B cell (primary cell): ENCODE data around the gene B4GALT4. TPM values are rescaled to one million over a fixed set of nuclear protein-coding genes. Genes with fewer than 3 reads are reported as not detected.
"Not testable (repeated sequence)": the region's sequence is repeated elsewhere in the genome, so short reads cannot be mapped to it uniquely, and the experiment has no call there.

Experiments
- ATAC-seq: fragments of 200-7000 bp; cut with Tn5 transposase; one replicate; pipeline ENCODE4 v1.10.0; 2021; ENCODE audit warnings: low read depth, mild to moderate bottlenecking, moderate number of reproducible peaks, moderate library complexity
- CTCF ChIA-PET: fragments of 350-600 bp; sonication (Branson Sonifier 250); formaldehyde crosslinking; loops from one replicate; lab custom pipeline; 2021; ENCODE audit warnings: antibody characterized with exemption, inconsistent platforms; lab: Charles Lee
- POLR2A ChIA-PET: fragments of 350-600 bp; sonication (Branson Sonifier 250); formaldehyde crosslinking; loops from one replicate; lab custom pipeline; 2021; ENCODE audit warnings: antibody characterized with exemption; lab: Charles Lee
- DNase-seq: peaks from one replicate; pipeline ENCODE4 v3.0.0; 2013
- H2AFZ ChIP-seq: 2 replicates; pipeline ENCODE4 v1.6.1; 2012; ENCODE audit warnings: mild to moderate bottlenecking, low read depth, low read length; ENCODE audit not compliant: insufficient read depth, poor library complexity, severe bottlenecking
- H3K27ac ChIP-seq, 2 donors: 1 replicate in 1 of 2; 2 replicates in 1 of 2; pipeline ENCODE4 v1.5.1; 2012 to 2013; ENCODE audit warnings: low read length in 2 of 2, mild to moderate bottlenecking in 2 of 2, moderate library complexity in 1 of 2
- H3K27me3 ChIP-seq, 4 experiments: fragments of 200-600 bp in 1 of 4; sonication (generic) in 1 of 4; replicated peaks in 1 of 4; 1 replicate in 2 of 4; 2 replicates in 2 of 4; pipeline versions ENCODE4 v1.6.1 to v1.7.0; 2013 to 2016; ENCODE audit warnings: low read length in 3 of 4, mild to moderate bottlenecking in 2 of 4, mixed read lengths in 1 of 4, moderate library complexity in 1 of 4; ENCODE audit not compliant: insufficient read depth in 4 of 4, control insufficient read depth in 3 of 4; ENCODE audit errors: control extremely low read depth in 1 of 4
- H3K36me3 ChIP-seq, 2 experiments: replicated peaks in 1 of 2; 1 replicate in 1 of 2; 2 replicates in 1 of 2; pipeline versions ENCODE4 v1.6.1 to v1.7.1; 2013; ENCODE audit warnings: low read length in 1 of 2; ENCODE audit not compliant: insufficient read depth in 2 of 2, control insufficient read depth in 1 of 2; ENCODE audit errors: control extremely low read depth in 1 of 2, extremely low read depth in 1 of 2
- H3K4me1 ChIP-seq, 2 donors: fragments of 200-600 bp in 1 of 2; sonication (generic) in 1 of 2; 1 replicate in 1 of 2; 2 replicates in 1 of 2; pipeline versions ENCODE4 v1.5.1 to v1.6.1; 2013 to 2017; ENCODE audit warnings: low read length in 2 of 2; ENCODE audit not compliant: control insufficient read depth in 2 of 2, insufficient read depth in 2 of 2
- H3K4me2 ChIP-seq: replicated peaks from 2 replicates; pipeline ENCODE3; 2012; ENCODE audit warnings: mild to moderate bottlenecking, low read depth, low read length; ENCODE audit not compliant: poor library complexity, severe bottlenecking
- H3K4me3 ChIP-seq, 5 experiments: fragments of 200-600 bp in 1 of 5; sonication (generic) in 1 of 5; 1 replicate in 3 of 5; 2 replicates in 2 of 5; pipeline versions ENCODE4 v1.5.1 to v1.7.0; 2011 to 2016; ENCODE audit warnings: low read length in 4 of 5, mild to moderate bottlenecking in 4 of 5, low read depth in 2 of 5, control low read depth in 1 of 5, moderate library complexity in 1 of 5; ENCODE audit not compliant: insufficient read depth in 1 of 5; ENCODE audit errors: control extremely low read depth in 1 of 5, extremely low read depth in 1 of 5
- H3K79me2 ChIP-seq: fragments of 200-600 bp; sonication (generic); one replicate; pipeline ENCODE4 v1.6.0; 2016; ENCODE audit warnings: low read length; ENCODE audit not compliant: control insufficient read depth, insufficient read depth
- H3K9ac ChIP-seq: fragments of 200-600 bp; sonication (generic); 2 replicates; pipeline ENCODE4 v1.6.1; 2017; ENCODE audit warnings: mild to moderate bottlenecking, low read length, moderate library complexity
- H3K9me3 ChIP-seq, 3 donors: one replicate each; pipeline versions ENCODE4 v1.6.1 to v1.7.1; 2013; ENCODE audit warnings: low read length in 2 of 3; ENCODE audit not compliant: control insufficient read depth in 2 of 3, insufficient read depth in 1 of 3; ENCODE audit errors: control extremely low read depth in 1 of 3
- H4K20me1 ChIP-seq: 2 replicates; pipeline ENCODE4 v1.6.0; 2012; ENCODE audit warnings: mild to moderate bottlenecking, low read length; ENCODE audit not compliant: insufficient read depth, control insufficient read depth, poor library complexity, severe bottlenecking
- H3K27ac Mint-ChIP-seq: one replicate; pipeline ENCODE4 v1.8.0; 2021; ENCODE audit warnings: mixed read lengths
- H3K27me3 Mint-ChIP-seq: one replicate; pipeline ENCODE4 v1.8.0; 2021; ENCODE audit warnings: mixed read lengths
- H3K4me1 Mint-ChIP-seq: one replicate; pipeline ENCODE4 v1.8.0; 2021; ENCODE audit warnings: mixed read lengths
- H3K4me3 Mint-ChIP-seq: one replicate; pipeline ENCODE4 v1.8.0; 2021; ENCODE audit warnings: mixed read lengths
- H3K9me3 Mint-ChIP-seq: one replicate; pipeline ENCODE4 v1.8.0; 2022; ENCODE audit warnings: mixed read lengths; ENCODE audit not compliant: insufficient read depth
- WGBS: methylation state at CpG from one replicate; pipeline ENCODE4 v1.1.5; 2013; ENCODE audit warnings: missing lambda C conversion rate; ENCODE audit not compliant: insufficient coverage; 5-methylcytosine and 5-hydroxymethylcytosine counted together
- intact Hi-C: fragments of 100-400 bp; cut with micrococcal nuclease; formaldehyde crosslinking; loops from one replicate; pipeline ENCODE4 v1.10.0; 2022
- polyA plus RNA-seq: library from polyadenylated mRNA; depleted of rRNA; stranded (reverse); fragments of >200 nt; gene quantifications from 2 replicates; pipeline ENCODE4 v1.2.3, GENCODE V29; 2012
- total RNA-seq, 2 donors: library from RNA; stranded (reverse); fragments of 120-200 nt in 1 of 2; gene quantifications; 1 replicate in 1 of 2; 2 replicates in 1 of 2; pipeline versions ENCODE4 v1.2.3 to v1.2.4, GENCODE V29; 2013 to 2022
- TF ChIP-seq, protein P1 (sequence below): fragments of 200-600 bp; IDR thresholded peaks from one replicate; pipeline ENCODE4 v1.8.0; 2022; ENCODE audit warnings: antibody characterized with exemption, mild to moderate bottlenecking

Gene B4GALT4
- total and polyA plus RNA-seq, 2 donors (not counting 1 experiment from before 2014, with no cell fraction given): 7.1 to 21.9 TPM

DNA sequence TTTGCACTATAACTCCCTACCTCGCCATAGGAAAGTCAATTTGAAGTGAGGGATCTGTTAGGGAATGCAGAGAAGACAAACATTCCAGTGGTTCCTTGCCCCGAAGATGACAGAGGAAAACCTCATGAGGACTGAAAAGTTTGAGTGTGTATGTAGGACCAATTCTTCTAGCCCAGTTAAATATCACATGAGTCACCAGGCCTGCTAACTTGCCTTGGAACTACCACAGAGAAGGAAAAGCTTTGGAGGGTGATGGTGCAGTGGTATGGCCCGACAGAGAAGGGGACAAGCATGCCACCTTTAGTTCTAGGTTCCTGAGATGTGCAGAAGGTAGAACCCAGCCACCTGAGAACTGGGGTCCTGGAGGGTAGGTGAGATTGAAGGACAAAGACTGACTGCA is 69.9 kb downstream of the B4GALT4 start:
- no peaks in the 10 kb centered on the region for H3K4me1 ChIP-seq
- POLR2A ChIA-PET: no interaction called here
- no peak overlapping the region for H3K9ac ChIP-seq
- H3K79me2 ChIP-seq: no peaks in the 10 kb centered on the region
- H3K9me3 ChIP-seq: no peaks in the 10 kb centered on the region
- TF ChIP-seq, protein P1, sequence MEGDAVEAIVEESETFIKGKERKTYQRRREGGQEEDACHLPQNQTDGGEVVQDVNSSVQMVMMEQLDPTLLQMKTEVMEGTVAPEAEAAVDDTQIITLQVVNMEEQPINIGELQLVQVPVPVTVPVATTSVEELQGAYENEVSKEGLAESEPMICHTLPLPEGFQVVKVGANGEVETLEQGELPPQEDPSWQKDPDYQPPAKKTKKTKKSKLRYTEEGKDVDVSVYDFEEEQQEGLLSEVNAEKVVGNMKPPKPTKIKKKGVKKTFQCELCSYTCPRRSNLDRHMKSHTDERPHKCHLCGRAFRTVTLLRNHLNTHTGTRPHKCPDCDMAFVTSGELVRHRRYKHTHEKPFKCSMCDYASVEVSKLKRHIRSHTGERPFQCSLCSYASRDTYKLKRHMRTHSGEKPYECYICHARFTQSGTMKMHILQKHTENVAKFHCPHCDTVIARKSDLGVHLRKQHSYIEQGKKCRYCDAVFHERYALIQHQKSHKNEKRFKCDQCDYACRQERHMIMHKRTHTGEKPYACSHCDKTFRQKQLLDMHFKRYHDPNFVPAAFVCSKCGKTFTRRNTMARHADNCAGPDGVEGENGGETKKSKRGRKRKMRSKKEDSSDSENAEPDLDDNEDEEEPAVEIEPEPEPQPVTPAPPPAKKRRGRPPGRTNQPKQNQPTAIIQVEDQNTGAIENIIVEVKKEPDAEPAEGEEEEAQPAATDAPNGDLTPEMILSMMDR: no peak
- Mint-ChIP-seq H3K9me3 (no peaks in the 10 kb centered on the region), H3K4me3 (no peak overlapping the region), H3K27ac (no peak overlapping the region), H3K4me1 (no peaks in the 10 kb centered on the region), H3K27me3 (peaks cover 12% of the 10 kb centered on the region)
- no peak overlapping the region for H3K4me2 ChIP-seq
- 91% methylated on average over 1 of the region's 3 CpGs for WGBS
- no peak for ATAC-seq
- CTCF ChIA-PET: no interaction called here
- no peaks in the 10 kb centered on the region for H3K27me3 ChIP-seq
- no peaks in the 10 kb centered on the region for H4K20me1 ChIP-seq
- intact Hi-C loops: no loop called here
- H3K4me3 ChIP-seq: no peak overlapping the region
- DNase-seq: no peak
- no peak overlapping the region for H2AFZ ChIP-seq
- no peak overlapping the region for H3K27ac ChIP-seq
- H3K36me3 ChIP-seq: no peaks in the 10 kb centered on the region

DNA sequence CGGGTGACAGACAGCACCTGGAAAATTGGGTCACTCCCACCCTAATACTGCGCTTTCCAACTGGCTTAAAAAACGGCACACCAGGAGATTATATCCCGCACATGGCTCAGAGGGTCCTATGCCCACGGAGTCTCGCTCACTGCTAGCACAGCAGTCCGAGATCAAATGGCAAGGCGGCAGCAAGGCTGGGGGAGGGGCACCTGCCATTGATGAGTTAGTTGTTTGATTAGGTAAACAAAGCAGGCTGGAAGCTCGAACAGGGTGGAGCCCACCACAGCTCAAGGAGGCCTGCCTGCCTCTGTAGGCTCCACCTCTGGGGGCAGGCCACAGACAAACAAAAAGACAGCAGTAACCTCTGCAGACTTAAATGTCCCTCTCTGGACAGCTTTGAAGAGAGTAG is 75.9 kb downstream of the B4GALT4 start:
- H3K4me1 Mint-ChIP-seq, H3K36me3 ChIP-seq, H4K20me1 ChIP-seq, ATAC-seq, H3K79me2 ChIP-seq, H3K4me2 ChIP-seq, CTCF ChIA-PET, H3K27me3 ChIP-seq, H3K4me3 ChIP-seq, DNase-seq, H3K27ac Mint-ChIP-seq, intact Hi-C loops, H3K9me3 Mint-ChIP-seq, H3K4me1 ChIP-seq, H2AFZ ChIP-seq, H3K9ac ChIP-seq, H3K4me3 Mint-ChIP-seq, POLR2A ChIA-PET, H3K27ac ChIP-seq, H3K9me3 ChIP-seq: not testable (repeated sequence)
- peaks cover 31% of the 10 kb centered on the region for H3K27me3 Mint-ChIP-seq
- 96% methylated on average over 7 of the region's 9 CpGs for WGBS

Other genes with a start within 250 kb of the B4GALT4 start
- not detected in 2 replicates for gene IGSF11, start 206.0 kb downstream of the B4GALT4 start, total RNA-seq
- 0.30 TPM in 1 of 2 replicates, not detected in the other for gene IGSF11, start 206.0 kb downstream of the B4GALT4 start, polyA plus RNA-seq
- not detected in 2 replicates for gene TEX55, start 94.7 kb downstream of the B4GALT4 start, total RNA-seq
- gene TEX55, start 94.7 kb downstream of the B4GALT4 start, polyA plus RNA-seq: not detected in 2 replicates
- not detected in 2 replicates for gene UPK1B, start 67.3 kb downstream of the B4GALT4 start, total RNA-seq
- not detected in 2 replicates for gene UPK1B, start 67.3 kb downstream of the B4GALT4 start, polyA plus RNA-seq
- gene ARHGAP31, start 53.5 kb upstream of the B4GALT4 start, total RNA-seq: 7.8 and 8.3 TPM in 2 replicates
- gene ARHGAP31, start 53.5 kb upstream of the B4GALT4 start, polyA plus RNA-seq: 1.6 and 3.5 TPM in 2 replicates
- gene TMEM39A, start 222.7 kb upstream of the B4GALT4 start, total RNA-seq: 39.9 and 50.3 TPM in 2 replicates
- gene TMEM39A, start 222.7 kb upstream of the B4GALT4 start, polyA plus RNA-seq: 8.5 and 11.0 TPM in 2 replicates
- 37.2 and 40.7 TPM in 2 replicates for gene POGLUT1, start 228.1 kb upstream of the B4GALT4 start, total RNA-seq
- 13.1 and 14.5 TPM in 2 replicates for gene POGLUT1, start 228.1 kb upstream of the B4GALT4 start, polyA plus RNA-seq